Esophagus (tissue), 2 donors: Measurements from ENCODE around the gene LRP5. TPM values are rescaled to one million over a fixed set of nuclear protein-coding genes. Genes with fewer than 3 reads are reported as not detected.

ENCODE experiments used
- H3K27ac ChIP-seq, 2 donors: one replicate each; pipeline ENCODE4 v1.5.1; 2013; ENCODE audit warnings: low read depth in 2 of 2, mild to moderate bottlenecking in 2 of 2, inconsistent platforms in 1 of 2, low read length in 1 of 2, moderate library complexity in 1 of 2
- H3K27me3 ChIP-seq, 2 donors: one replicate each; pipeline ENCODE4 v1.6.1; 2013; ENCODE audit warnings: low read length in 2 of 2, control low read depth in 1 of 2, mild to moderate bottlenecking in 1 of 2; ENCODE audit not compliant: insufficient read depth in 2 of 2, control insufficient read depth in 1 of 2
- H3K36me3 ChIP-seq, 2 donors: one replicate each; pipeline ENCODE4 v1.6.1; 2013; ENCODE audit warnings: low read length in 1 of 2; ENCODE audit not compliant: control insufficient read depth in 2 of 2, insufficient read depth in 2 of 2
- H3K4me1 ChIP-seq, 2 donors: one replicate each; pipeline ENCODE4 v1.6.1; 2013; ENCODE audit warnings: low read length in 1 of 2; ENCODE audit not compliant: control insufficient read depth in 2 of 2, insufficient read depth in 2 of 2
- H3K4me3 ChIP-seq, 2 donors: one replicate each; pipeline ENCODE4 v1.5.1; 2013; ENCODE audit warnings: low read length in 2 of 2, mild to moderate bottlenecking in 2 of 2, low read depth in 1 of 2, moderate library complexity in 1 of 2
- H3K9me3 ChIP-seq, 2 donors: one replicate each; pipeline ENCODE4 v1.6.1; 2013; ENCODE audit warnings: mild to moderate bottlenecking in 2 of 2, low read depth in 1 of 2, low read length in 1 of 2, moderate library complexity in 1 of 2; ENCODE audit not compliant: control insufficient read depth in 2 of 2, insufficient read depth in 1 of 2
- WGBS, 2 donors: extraction: QIAGEN DNeasy Blood & Tissue Kit; methylation state at CpG; one replicate each; pipeline ENCODE4 v1.1.7; 2013; 5-methylcytosine and 5-hydroxymethylcytosine counted together
- polyA plus RNA-seq, 2 donors: library from polyadenylated mRNA; stranded (reverse); fragments of 200-250 nt; gene quantifications; one replicate each; pipeline ENCODE4 v1.2.3, GENCODE V29; 2013
- donor health status: healthy with polysubstance abuse.
- donor health status: Bipolar disorder and iron deficiency.

LRP5 gene
- polyA plus RNA-seq = 10 to 100 TPM; 16.0 to 24.5 TPM

GRCh38 chr11:68312117-68312779 lies at the start of gene LRP5:
LRP5 (plus strand) TSS chr11:68312591; CDS start chr11:68312715, 124 bp downstream.
- Histone ChIP-seq H3K9me3 (no peaks in the 10 kb centered on the region), H3K4me1 (peaks cover 9% of the 10 kb centered on the region in 2 donors), H3K36me3 (no peaks in the 10 kb centered on the region), H3K27ac (peak within 1 kb of the TSS; percentile 87), H3K27me3 (no peaks in the 10 kb centered on the region), H3K4me3 (peak within 1 kb of the TSS; percentile 65 to 75)
- WGBS, 2 donors = 3 to 4% methylated on average over 50 to 85 of the region's 85 CpGs

- Histone ChIP-seq H3K27me3 (no peaks in the 10 kb centered on the region), H3K4me1 (peaks cover 0 to 3% of the 10 kb centered on the region in 2 donors), H3K36me3 (peaks cover 18 to 41% of the 10 kb centered on the region in 2 donors), H3K9me3 (no peaks in the 10 kb centered on the region), H3K4me3 (no peak overlapping the region), H3K27ac (no peak overlapping the region)
- WGBS, 2 donors = 93% methylated on average over 13 of the region's 13 CpGs
Observed at GRCh38 chr11:68263444-68264035, 48.9 kb upstream of the LRP5 start.

DNA sequence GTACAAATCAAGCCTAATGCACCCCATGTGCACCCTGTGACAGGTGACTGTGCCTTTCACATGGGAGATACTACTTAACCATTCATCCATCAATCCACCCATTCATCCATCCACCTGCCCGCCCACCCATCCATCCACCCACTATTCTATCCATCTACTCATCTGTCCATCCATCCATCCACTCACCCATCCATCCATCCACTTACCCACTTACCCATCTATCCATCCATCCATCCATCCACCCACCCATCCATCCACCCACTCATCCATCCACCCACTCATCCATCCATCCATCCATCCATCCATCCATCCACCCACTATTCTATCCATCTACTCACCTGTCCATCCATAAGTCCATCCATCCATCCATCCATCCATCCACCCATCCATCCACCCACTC lies 48.1 kb upstream of the LRP5 start:
- no peaks in the 10 kb centered on the region for H3K27me3 ChIP-seq
- H3K27ac ChIP-seq = no peak overlapping the region
- H3K4me1 ChIP-seq = peaks cover 0 to 3% of the 10 kb centered on the region in 2 donors
- H3K9me3 ChIP-seq = no peaks in the 10 kb centered on the region
- peaks cover 18 to 41% of the 10 kb centered on the region in 2 donors for H3K36me3 ChIP-seq
- H3K4me3 ChIP-seq = no peak overlapping the region
- WGBS, 2 donors = 98 to 100% methylated on average over 1 of the region's 1 CpG

- H3K36me3 ChIP-seq = peaks cover 18 to 41% of the 10 kb centered on the region in 2 donors
- H3K4me3 ChIP-seq = no peak overlapping the region
- H3K27ac ChIP-seq = no peak overlapping the region
- WGBS, 2 donors = 89 to 92% methylated on average over 13 of the region's 13 CpGs
- no peaks in the 10 kb centered on the region for H3K9me3 ChIP-seq
- peaks cover 0 to 5% of the 10 kb centered on the region in 2 donors for H3K4me1 ChIP-seq
- H3K27me3 ChIP-seq = no peaks in the 10 kb centered on the region
Observed at GRCh38 chr11:68264741-68265540, 47.5 kb upstream of the LRP5 start.

DNA sequence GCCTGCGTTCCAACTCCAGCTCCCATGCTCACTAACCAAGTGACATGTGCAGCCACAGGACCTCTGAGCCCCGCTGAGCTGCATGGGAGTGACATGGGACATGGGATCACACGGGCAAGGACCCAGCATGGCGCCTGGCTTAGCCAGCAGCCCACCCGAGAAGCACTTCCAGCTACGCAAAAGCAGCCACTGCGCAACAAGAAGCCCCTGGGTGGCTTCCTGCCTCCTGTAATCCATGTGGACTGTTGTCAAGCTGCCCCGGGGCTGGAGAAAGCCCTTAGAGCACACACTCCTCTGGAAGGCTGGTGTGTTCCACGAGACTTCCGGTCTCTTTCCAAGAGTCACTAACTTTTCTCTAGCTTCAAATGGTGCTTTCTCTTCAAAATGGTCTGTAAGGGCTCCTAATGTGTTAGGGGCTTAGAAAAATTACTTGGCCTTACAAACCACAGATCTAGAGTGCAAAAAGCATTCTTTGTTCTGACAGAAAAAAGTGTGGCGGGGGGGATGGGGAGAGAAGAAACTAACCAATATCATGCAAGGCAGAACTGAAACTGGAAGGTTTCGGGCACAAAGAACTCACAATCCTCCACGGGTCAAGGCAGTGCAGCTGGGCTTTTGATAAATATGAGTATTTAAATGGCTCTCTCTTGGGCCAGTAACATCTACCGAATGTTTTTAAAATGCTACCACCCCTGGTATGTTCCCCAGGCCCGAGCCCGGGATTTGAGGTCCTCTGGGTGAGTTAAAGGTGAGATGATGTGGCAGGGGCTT lies 46.1 kb upstream of the LRP5 start:
- H3K27me3 ChIP-seq = no peaks in the 10 kb centered on the region
- H3K4me1 ChIP-seq = peaks cover 2 to 5% of the 10 kb centered on the region in 2 donors
- H3K27ac ChIP-seq = no peak overlapping the region
- 86 to 90% methylated on average over 16 of the region's 16 CpGs for WGBS, 2 donors
- peaks cover 18 to 38% of the 10 kb centered on the region in 2 donors for H3K36me3 ChIP-seq
- H3K9me3 ChIP-seq = no peaks in the 10 kb centered on the region
- H3K4me3 ChIP-seq = no peak overlapping the region

DNA sequence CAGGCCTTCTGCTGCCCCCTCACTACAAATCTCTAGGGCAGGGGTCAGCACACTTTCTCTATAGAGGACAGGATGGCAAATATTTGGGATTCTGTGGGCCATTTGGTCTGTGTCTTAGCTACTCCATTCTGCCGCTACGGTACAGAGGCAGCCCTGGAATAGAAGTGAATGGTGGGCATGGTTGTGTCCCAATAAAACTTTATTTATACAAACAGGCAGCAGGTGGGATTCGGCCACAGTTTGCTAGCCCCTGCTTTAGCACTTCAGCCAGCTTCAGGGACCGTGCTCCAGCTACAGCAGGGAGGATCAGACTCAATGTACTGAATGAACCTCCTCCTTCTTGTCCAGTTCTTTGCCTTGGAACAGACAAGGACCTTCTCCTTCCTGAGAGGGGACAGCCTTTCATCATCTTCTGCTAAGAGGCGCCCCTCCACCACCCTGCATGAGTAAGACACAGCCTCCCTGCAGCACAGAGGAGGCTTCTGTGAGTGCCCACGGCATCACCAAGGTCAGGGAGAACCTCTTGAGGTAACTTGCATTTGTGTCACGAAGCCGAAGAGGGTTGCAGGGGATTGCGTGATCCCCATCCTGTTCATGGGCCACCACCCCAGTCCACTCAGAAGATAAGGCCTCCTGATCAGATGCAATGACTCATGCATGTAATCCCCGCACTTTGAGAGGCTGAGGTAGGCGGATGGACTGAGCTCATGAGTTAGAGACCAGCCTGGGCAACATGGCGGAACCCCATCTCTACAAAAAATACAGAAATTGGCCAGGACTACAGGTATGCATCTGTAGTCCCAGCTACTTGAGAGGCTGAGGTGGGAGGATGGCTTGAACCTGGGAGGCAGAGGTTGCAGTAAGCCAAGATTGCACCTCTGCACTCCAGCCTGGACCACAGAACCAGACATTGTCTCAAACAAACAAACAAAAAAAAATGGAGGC lies 45.2 kb upstream of the LRP5 start:
- no peak overlapping the region for H3K27ac ChIP-seq
- H3K27me3 ChIP-seq = no peaks in the 10 kb centered on the region
- H3K36me3 ChIP-seq = peaks cover 18 to 33% of the 10 kb centered on the region in 2 donors
- no peaks in the 10 kb centered on the region for H3K9me3 ChIP-seq
- 94% methylated on average over 12 of the region's 12 CpGs for WGBS, 2 donors
- H3K4me3 ChIP-seq = no peak overlapping the region
- peaks cover 2 to 5% of the 10 kb centered on the region in 2 donors for H3K4me1 ChIP-seq

DNA sequence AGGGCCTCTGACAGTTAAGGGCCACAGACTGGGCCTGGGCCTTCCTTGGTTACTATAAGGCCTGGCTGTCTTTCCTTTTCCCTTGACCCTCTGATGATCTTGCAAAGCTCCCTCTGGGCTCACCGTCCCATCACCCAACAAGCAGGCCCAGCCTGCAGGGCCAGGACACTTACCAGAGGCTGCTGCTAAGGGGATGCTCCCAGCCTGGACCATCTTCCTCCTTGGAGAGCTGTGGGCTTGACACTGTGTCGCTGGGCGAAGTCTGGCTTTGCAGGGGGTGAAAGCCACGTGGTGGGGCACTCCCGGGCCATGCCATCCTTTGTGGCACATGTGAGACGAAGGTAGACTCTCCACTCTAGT lies 44.5 kb upstream of the LRP5 start:
- Histone ChIP-seq H3K27ac (no peak overlapping the region), H3K27me3 (no peaks in the 10 kb centered on the region), H3K4me1 (peaks cover 2 to 5% of the 10 kb centered on the region in 2 donors), H3K4me3 (no peak overlapping the region), H3K36me3 (peaks cover 18 to 28% of the 10 kb centered on the region in 2 donors), H3K9me3 (no peaks in the 10 kb centered on the region)
- WGBS, 2 donors = 94 to 95% methylated on average over 6 of the region's 6 CpGs

DNA sequence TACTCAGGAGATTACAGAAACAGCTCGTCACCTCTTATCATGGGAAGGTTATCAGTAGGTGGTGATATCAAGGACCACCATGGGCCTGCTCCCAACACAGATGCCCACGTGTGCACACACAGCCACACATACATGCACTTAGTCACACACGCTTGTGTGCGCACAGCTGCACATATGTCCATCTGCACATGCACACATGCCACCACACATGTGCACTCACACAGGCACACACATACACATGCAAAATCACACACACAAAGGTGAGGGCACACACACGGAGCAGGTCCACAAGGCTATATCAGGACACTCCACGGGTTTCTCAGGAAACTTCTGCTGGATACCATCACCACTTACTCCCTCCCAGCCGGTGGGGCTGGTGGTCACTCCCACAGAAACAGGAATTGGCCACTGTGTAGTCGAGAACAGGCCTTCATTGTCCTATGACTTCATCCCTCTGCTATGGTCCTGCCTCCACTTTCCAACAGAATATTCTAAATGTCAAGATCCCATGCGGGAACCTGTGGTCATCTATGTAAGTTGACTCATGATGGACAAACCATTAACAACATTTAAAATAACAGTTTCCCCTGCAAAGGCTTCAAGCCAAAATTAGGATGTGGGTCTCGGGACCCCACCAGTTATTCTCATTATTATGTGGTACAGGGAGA lies 42.8 kb upstream of the LRP5 start:
- WGBS, 2 donors = 65 to 69% methylated on average over 10 of the region's 10 CpGs
- Histone ChIP-seq H3K27ac (no peak overlapping the region), H3K9me3 (no peaks in the 10 kb centered on the region), H3K4me3 (no peak overlapping the region), H3K4me1 (peaks cover 2 to 5% of the 10 kb centered on the region in 2 donors), H3K27me3 (no peaks in the 10 kb centered on the region), H3K36me3 (peaks cover 9 to 19% of the 10 kb centered on the region in 2 donors)
